Measurements from ENCODE around the gene PIAS4.

The PIAS4 gene

DNA sequence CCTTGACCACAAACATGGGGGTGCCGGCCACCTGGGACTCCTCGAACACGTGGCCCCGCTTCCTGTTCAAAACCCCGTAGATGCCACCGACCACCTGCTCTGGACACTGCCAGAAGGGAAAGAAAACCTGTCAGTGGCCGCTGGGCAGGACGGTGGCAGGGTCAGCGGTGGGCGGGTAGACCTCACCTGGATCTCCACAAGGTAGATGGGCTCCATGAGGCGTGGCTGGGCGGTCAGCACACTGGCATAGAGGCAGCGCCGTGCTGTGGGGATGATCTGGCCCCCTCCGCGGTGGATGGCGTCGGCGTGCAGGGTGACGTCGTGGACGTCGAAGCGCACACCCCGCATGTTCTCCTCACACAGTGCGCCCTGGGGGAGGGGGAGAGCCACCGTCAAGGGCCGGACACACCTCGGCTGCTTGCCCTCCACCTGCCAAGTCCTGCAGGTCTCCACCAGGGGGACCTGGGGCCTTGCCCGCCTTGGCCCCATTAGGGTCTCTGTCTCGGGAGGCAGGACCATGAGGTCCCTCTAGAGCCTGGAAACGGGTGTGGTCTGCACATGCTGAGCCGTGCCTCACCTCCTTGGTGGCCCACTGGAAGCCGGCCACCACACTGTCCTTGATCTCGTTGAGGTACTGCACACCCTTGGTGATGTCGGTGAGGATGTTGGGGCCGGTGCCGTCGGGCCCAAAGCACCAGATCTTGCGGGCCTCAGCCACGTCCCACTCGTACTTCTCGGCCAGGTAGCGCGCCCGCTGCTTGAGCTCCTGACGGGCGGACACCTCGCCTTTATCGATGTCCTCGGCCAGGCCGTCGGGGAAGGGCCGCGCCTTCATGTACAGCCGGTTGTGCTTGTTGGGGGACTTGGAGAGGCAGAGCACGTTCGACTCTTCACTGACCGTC, 30.0 kb upstream of the PIAS4 start:
- TF ChIP-seq CTCF (IDR thresholded peaks at IDR 0.05; ENCODE audit: control extremely low read depth, extremely low read depth, low read depth, missing control alignments): no peak
- ChIA-PET CTCF (interaction anchor here (0.9 kb wide), 1 partner anchor 10 kb away, joined by 3 read pairs; no protein-coding TSS in a partner anchor), POLR2A (interaction anchor here (1.0 to 2.1 kb wide), 2 partner anchors 10 kb away, joined by 6 to 10 read pairs; no protein-coding TSS in a partner anchor)
- DNase-seq (ENCODE audit: extremely low spot score): no peak

GRCh38 chr19:3978145-3978544, 29.4 kb upstream of the PIAS4 start:
- no peak for TF ChIP-seq CTCF (IDR thresholded peaks at IDR 0.05; ENCODE audit: control extremely low read depth, extremely low read depth, low read depth, missing control alignments)
- no peak for DNase-seq (ENCODE audit: extremely low spot score)
- CTCF ChIA-PET: interaction anchor here (1.2 kb wide), 1 partner anchor 10 kb away, joined by 5 read pairs; no protein-coding TSS in a partner anchor
- POLR2A ChIA-PET: interaction anchor here (2.1 kb wide), 1 partner anchor 9 kb away, joined by 10 read pairs; no protein-coding TSS in a partner anchor

DNA sequence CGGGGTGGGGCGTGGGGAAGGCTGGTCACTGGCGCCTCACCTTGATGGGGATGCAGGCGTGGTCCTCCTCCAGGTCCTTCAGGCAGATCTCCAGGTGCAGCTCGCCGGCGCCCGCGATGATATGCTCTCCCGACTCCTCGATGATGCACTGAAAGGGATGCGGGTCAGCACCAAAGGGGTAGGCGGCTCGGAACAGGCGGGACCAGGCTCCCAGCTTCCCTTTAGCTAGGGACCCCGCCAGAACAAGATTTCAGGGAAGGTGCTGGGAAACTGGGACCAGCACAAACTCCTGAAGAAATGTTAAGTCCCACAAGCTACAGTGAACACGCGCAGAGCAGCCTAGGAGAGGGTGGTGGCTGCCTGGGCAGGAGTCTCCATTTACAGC, 28.3 kb upstream of the PIAS4 start:
- no peak for DNase-seq (ENCODE audit: extremely low spot score)
- ChIA-PET CTCF (interaction anchor here (1.2 kb wide), 1 partner anchor 9 kb away, joined by 5 read pairs; no protein-coding TSS in a partner anchor), POLR2A (interaction anchor here (2.1 to 3.4 kb wide), 2 partner anchors 7 to 8 kb away, joined by 10 to 29 read pairs; partner anchors contain the start of gene DAPK3)
- no peak for TF ChIP-seq CTCF (IDR thresholded peaks at IDR 0.05; ENCODE audit: control extremely low read depth, extremely low read depth, low read depth, missing control alignments)

GRCh38 chr19:3979674-3980352, 27.7 kb upstream of the PIAS4 start:
- no peak for DNase-seq (ENCODE audit: extremely low spot score)
- POLR2A ChIA-PET: interaction anchor here (0.8 to 3.4 kb wide), 5 partner anchors 8 to 217 kb away, joined by 3 to 29 read pairs (median 10); partner anchors contain the start of genes DAPK3, MRPL54 and PIAS4
- TF ChIP-seq CTCF (IDR thresholded peaks at IDR 0.05; ENCODE audit: control extremely low read depth, extremely low read depth, low read depth, missing control alignments): no peak
- CTCF ChIA-PET: interaction anchor here (1.2 kb wide), 1 partner anchor 8 kb away, joined by 5 read pairs; no protein-coding TSS in a partner anchor

DNA sequence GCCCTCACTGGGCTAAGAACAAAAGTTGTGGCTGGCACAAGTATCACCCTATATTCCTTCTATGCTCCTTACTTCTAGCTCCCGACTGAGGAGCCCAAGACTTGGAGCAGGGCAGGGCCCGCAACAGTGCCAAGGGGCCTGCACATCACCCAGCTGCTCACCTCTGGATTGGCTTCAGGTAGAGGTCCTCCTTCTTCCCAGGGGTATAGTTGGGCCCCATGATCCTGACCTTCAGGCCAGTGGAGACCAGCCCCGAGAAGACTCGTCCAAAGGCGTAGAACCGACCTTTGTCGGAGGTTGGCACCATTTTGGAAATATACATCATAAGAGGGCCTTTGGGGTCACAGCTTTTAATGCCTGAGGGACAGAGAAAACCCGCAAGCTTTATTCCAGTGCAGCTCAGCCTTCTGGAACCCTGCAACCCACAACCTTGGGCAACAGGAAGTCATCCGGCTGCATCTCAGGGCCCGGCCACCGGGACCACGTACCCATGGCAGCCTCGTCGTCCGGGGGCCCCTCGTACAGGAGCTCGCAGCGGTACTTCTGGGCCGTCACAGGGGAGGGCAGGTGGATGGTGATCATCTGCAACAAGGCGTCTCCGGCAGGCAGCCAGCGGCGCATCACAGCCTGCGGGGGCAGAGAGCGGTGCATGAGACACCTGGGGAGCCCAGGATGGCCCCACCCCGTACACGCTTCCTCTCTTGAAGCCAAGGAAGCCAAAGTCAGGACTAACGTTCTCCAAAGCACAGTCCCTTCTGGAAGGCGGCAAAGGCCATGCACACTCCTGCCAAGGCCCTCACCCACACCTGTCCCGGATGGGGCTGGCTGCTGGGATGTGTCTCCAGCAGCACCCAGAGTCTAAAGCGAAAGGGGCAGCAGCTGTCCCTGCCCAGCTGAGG, 26.9 kb upstream of the PIAS4 start:
- TF ChIP-seq CTCF (IDR thresholded peaks at IDR 0.05; ENCODE audit: control extremely low read depth, extremely low read depth, low read depth, missing control alignments): no peak
- ChIA-PET POLR2A (interaction anchor here (0.8 to 3.4 kb wide), 4 partner anchors 9 to 218 kb away, joined by 3 to 29 read pairs (median 6); partner anchors contain the start of genes DAPK3, MRPL54 and PIAS4), CTCF (no interaction called here)
- no peak for DNase-seq (ENCODE audit: extremely low spot score)

Data from GM10248 (cell line).